Peyer's patch (tissue), 4 donors: Measurements from ENCODE around the gene P4HA1.

Experiments
- POLR2A ChIP-seq, 2 donors: fragments of 450-650 bp; IDR thresholded peaks; one replicate each; pipeline ENCODE4 v1.5.1; 2017; ENCODE audit warnings: antibody characterized with exemption in 2 of 2, mild to moderate bottlenecking in 2 of 2, moderate library complexity in 2 of 2
- TF ChIP-seq, protein P1 (sequence below), 6 experiments: fragments of 450-650 bp in 4 of 6; fragments of 200-600 bp in 2 of 6; sonication (generic) in 1 of 6; IDR thresholded peaks; one replicate each; pipeline ENCODE4 v1.5.1; 2017 to 2019; ENCODE audit warnings: antibody characterized with exemption in 6 of 6, mild to moderate bottlenecking in 3 of 6, moderate library complexity in 1 of 6

DNA sequence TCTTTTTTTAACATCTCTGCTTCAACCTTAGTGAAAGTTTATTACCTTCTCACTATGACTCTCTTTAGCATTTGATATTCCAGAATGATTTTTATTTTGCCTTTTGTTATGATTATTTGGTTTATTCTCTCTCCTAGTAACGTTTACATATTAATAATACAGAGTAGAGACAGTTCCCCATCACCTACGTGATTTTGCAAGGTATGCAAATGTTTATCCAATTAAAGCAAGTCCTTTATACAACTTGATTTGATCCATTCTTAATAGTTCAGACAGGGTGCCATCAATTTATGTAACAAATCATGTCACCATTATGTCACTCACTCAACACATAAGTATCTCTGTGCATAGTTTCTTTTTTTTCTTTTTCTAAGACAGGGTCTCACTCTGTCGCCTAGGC, 44.9 kb upstream of the P4HA1 start:
- TF ChIP-seq, protein P1, sequence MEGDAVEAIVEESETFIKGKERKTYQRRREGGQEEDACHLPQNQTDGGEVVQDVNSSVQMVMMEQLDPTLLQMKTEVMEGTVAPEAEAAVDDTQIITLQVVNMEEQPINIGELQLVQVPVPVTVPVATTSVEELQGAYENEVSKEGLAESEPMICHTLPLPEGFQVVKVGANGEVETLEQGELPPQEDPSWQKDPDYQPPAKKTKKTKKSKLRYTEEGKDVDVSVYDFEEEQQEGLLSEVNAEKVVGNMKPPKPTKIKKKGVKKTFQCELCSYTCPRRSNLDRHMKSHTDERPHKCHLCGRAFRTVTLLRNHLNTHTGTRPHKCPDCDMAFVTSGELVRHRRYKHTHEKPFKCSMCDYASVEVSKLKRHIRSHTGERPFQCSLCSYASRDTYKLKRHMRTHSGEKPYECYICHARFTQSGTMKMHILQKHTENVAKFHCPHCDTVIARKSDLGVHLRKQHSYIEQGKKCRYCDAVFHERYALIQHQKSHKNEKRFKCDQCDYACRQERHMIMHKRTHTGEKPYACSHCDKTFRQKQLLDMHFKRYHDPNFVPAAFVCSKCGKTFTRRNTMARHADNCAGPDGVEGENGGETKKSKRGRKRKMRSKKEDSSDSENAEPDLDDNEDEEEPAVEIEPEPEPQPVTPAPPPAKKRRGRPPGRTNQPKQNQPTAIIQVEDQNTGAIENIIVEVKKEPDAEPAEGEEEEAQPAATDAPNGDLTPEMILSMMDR (IDR thresholded peaks at IDR 0.05), result no peak
- TF ChIP-seq POLR2A (IDR thresholded peaks at IDR 0.05), result no peak
